Keratinocyte (primary cell): ENCODE results near the gene PDE1A.

Experiments
- CTCF ChIP-seq, 3 experiments: IDR thresholded peaks in 1 of 3; conservative IDR thresholded peaks in 1 of 3; optimal IDR thresholded peaks in 1 of 3; 2 replicates in 2 of 3; 3 replicates in 1 of 3; pipeline versions ENCODE3 to v1.5.1; 2011; ENCODE audit warnings: low read length in 3 of 3, mild to moderate bottlenecking in 3 of 3, moderate library complexity in 2 of 3, control low read depth in 1 of 3, inconsistent platforms in 1 of 3; ENCODE audit not compliant: insufficient read depth in 2 of 3; ENCODE audit errors: extremely low read depth in 1 of 3
- EZH2 ChIP-seq: IDR thresholded peaks from one replicate; pipeline ENCODE4 v1.6.1; 2012; ENCODE audit warnings: inconsistent platforms, mild to moderate bottlenecking, low read length, moderate library complexity

- no peak for TF ChIP-seq CTCF (optimal IDR thresholded peaks at IDR 0.05 in 1 of 3, IDR thresholded peaks at IDR 0.05 in 1 of 3, conservative IDR thresholded peaks at IDR 0.05 in 1 of 3; ENCODE audit: extremely low read depth in 1 of 3, insufficient read depth in 2 of 3, low read length in 3 of 3)
- no peak for TF ChIP-seq EZH2
Measured at GRCh38 chr2:182248362-182248761, 178.5 kb downstream of the PDE1A start.
